SK-N-SH treated with all-trans-retinoic acid at 6 μM for 48 hours (cell line): Measurements from ENCODE around the gene SMIM24.

Experiments
- ATAC-seq: fragments of 200-7000 bp; cut with Tn5 transposase; 3 replicates; pipeline ENCODE4 v1.9.1; 2020; ENCODE audit warnings: mild to moderate bottlenecking, moderate library complexity
- ARNTL ChIP-seq: fragments of 450-650 bp; formaldehyde crosslinking; IDR thresholded peaks from 2 replicates; pipeline ENCODE4 v1.5.0; 2020; ENCODE audit warnings: low read depth, mild to moderate bottlenecking, moderate library complexity, borderline replicate concordance
- BACH2 ChIP-seq: fragments of 250-450 bp; sonication (Bioruptor Pico); IDR thresholded peaks from 2 replicates; pipeline ENCODE4 v1.9.0; 2021; ENCODE audit warnings: mild to moderate bottlenecking, borderline replicate concordance
- CREB5 ChIP-seq: fragments of 250-450 bp; sonication (Bioruptor Pico); IDR thresholded peaks from 2 replicates; pipeline ENCODE4 v1.5.1; 2020; ENCODE audit warnings: low read depth, mild to moderate bottlenecking, moderate library complexity
- GLIS3 ChIP-seq: fragments of 250-450 bp; sonication (Bioruptor Pico); IDR thresholded peaks from 2 replicates; pipeline ENCODE4 v1.5.0; 2020; ENCODE audit warnings: mild to moderate bottlenecking, moderate library complexity
- OSR1 ChIP-seq: fragments of 250-450 bp; sonication (Bioruptor Pico); IDR thresholded peaks from 2 replicates; pipeline ENCODE4 v1.8.0; 2022; ENCODE audit warnings: moderate library complexity, mild to moderate bottlenecking, inconsistent platforms
- PATZ1 ChIP-seq: fragments of 250-450 bp; sonication (Bioruptor Pico); IDR thresholded peaks from 2 replicates; pipeline ENCODE4 v1.8.0; 2020; ENCODE audit warnings: mild to moderate bottlenecking, moderate library complexity, borderline replicate concordance
- PPARA ChIP-seq: fragments of 250-450 bp; sonication (Bioruptor Pico); IDR thresholded peaks from 2 replicates; pipeline ENCODE4 v1.5.0; 2020; ENCODE audit warnings: mild to moderate bottlenecking, borderline replicate concordance
- RARB ChIP-seq: fragments of 250-450 bp; sonication (Bioruptor Pico); IDR thresholded peaks from 2 replicates; pipeline ENCODE4 v1.8.0; 2021; ENCODE audit warnings: mild to moderate bottlenecking, moderate library complexity
- SNAI2 ChIP-seq: fragments of 250-450 bp; sonication (Bioruptor Pico); IDR thresholded peaks from 2 replicates; pipeline ENCODE4 v1.5.0; 2020; ENCODE audit warnings: mild to moderate bottlenecking, moderate library complexity
- TCF4 ChIP-seq: fragments of 250-450 bp; sonication (Bioruptor Pico); IDR thresholded peaks from 2 replicates; pipeline ENCODE4 v1.8.0; 2021; ENCODE audit warnings: mild to moderate bottlenecking, moderate library complexity, borderline replicate concordance
- TOX ChIP-seq: fragments of 250-450 bp; sonication (Bioruptor Pico); IDR thresholded peaks from 2 replicates; pipeline ENCODE4 v1.8.0; 2021; ENCODE audit warnings: mild to moderate bottlenecking, moderate library complexity, borderline replicate concordance
- ZC3H10 ChIP-seq: fragments of 250-450 bp; sonication (Bioruptor Pico); IDR thresholded peaks from 2 replicates; pipeline ENCODE4 v1.5.1; 2021; ENCODE audit warnings: mild to moderate bottlenecking, moderate library complexity
- ZFP3 ChIP-seq: fragments of 250-450 bp; sonication (Bioruptor Pico); IDR thresholded peaks from 2 replicates; pipeline ENCODE4 v1.5.0; 2020; ENCODE audit warnings: mild to moderate bottlenecking, moderate library complexity
- ZFP30 ChIP-seq: fragments of 450-650 bp; formaldehyde crosslinking; IDR thresholded peaks from 2 replicates; pipeline ENCODE4 v1.5.0; 2022; ENCODE audit warnings: mild to moderate bottlenecking, moderate library complexity
- ZNF565 ChIP-seq: fragments of 450-650 bp; formaldehyde crosslinking; conservative IDR thresholded peaks from 2 replicates; pipeline ENCODE4 v1.5.0; 2020; ENCODE audit warnings: low read depth, mild to moderate bottlenecking, moderate library complexity
- ZNF70 ChIP-seq: fragments of 450-650 bp; formaldehyde crosslinking; IDR thresholded peaks from 2 replicates; pipeline ENCODE4 v1.5.0; 2020; ENCODE audit warnings: mild to moderate bottlenecking, moderate library complexity
- ZNF8 ChIP-seq: fragments of 450-650 bp; formaldehyde crosslinking; IDR thresholded peaks from 2 replicates; pipeline ENCODE4 v1.5.0; 2020; ENCODE audit warnings: mild to moderate bottlenecking, moderate library complexity
- TF ChIP-seq, protein P1 (sequence below): fragments of 250-450 bp; sonication (Bioruptor Pico); IDR thresholded peaks from 2 replicates; pipeline ENCODE4 v1.5.1; 2021; ENCODE audit warnings: mild to moderate bottlenecking, moderate library complexity
- TF ChIP-seq, protein P2 (sequence below): fragments of 250-450 bp; sonication (Bioruptor Pico); IDR thresholded peaks from 2 replicates; pipeline ENCODE4 v1.8.0; 2021; ENCODE audit warnings: low read depth, mild to moderate bottlenecking, moderate library complexity, borderline replicate concordance
- TF ChIP-seq, protein P3 (sequence below): fragments of 250-450 bp; sonication (Bioruptor Pico); IDR thresholded peaks from 2 replicates; pipeline ENCODE4 v1.5.0; 2020; ENCODE audit warnings: mild to moderate bottlenecking, moderate library complexity

Gene SMIM24

GRCh38 chr19:3492919-3493318 is 12.6 kb upstream of the SMIM24 start:
- TF ChIP-seq ZFP3, result no peak
- TF ChIP-seq TOX, result no peak
- no peak for TF ChIP-seq CREB5 (CRISPR knock-in tag)
- TF ChIP-seq ZFP30 (CRISPR knock-in tag), result no peak
- TF ChIP-seq ARNTL, result no peak
- TF ChIP-seq, protein P1, sequence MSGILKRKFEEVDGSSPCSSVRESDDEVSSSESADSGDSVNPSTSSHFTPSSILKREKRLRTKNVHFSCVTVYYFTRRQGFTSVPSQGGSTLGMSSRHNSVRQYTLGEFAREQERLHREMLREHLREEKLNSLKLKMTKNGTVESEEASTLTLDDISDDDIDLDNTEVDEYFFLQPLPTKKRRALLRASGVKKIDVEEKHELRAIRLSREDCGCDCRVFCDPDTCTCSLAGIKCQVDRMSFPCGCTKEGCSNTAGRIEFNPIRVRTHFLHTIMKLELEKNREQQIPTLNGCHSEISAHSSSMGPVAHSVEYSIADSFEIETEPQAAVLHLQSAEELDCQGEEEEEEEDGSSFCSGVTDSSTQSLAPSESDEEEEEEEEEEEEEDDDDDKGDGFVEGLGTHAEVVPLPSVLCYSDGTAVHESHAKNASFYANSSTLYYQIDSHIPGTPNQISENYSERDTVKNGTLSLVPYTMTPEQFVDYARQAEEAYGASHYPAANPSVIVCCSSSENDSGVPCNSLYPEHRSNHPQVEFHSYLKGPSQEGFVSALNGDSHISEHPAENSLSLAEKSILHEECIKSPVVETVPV (CRISPR knock-in tag), result no peak
- TF ChIP-seq BACH2, result no peak
- no peak for TF ChIP-seq SNAI2 (CRISPR knock-in tag)
- no peak for TF ChIP-seq ZNF565 (CRISPR knock-in tag)
- TF ChIP-seq PATZ1 (CRISPR knock-in tag), result no peak
- no peak for TF ChIP-seq ZNF8 (CRISPR knock-in tag)
- TF ChIP-seq ZNF70 (CRISPR knock-in tag), result no peak
- no peak for TF ChIP-seq ZC3H10
- no peak for TF ChIP-seq TCF4 (CRISPR knock-in tag)
- TF ChIP-seq PPARA (CRISPR knock-in tag), result no peak
- TF ChIP-seq, all 23 proteins: peak for 0

DNA sequence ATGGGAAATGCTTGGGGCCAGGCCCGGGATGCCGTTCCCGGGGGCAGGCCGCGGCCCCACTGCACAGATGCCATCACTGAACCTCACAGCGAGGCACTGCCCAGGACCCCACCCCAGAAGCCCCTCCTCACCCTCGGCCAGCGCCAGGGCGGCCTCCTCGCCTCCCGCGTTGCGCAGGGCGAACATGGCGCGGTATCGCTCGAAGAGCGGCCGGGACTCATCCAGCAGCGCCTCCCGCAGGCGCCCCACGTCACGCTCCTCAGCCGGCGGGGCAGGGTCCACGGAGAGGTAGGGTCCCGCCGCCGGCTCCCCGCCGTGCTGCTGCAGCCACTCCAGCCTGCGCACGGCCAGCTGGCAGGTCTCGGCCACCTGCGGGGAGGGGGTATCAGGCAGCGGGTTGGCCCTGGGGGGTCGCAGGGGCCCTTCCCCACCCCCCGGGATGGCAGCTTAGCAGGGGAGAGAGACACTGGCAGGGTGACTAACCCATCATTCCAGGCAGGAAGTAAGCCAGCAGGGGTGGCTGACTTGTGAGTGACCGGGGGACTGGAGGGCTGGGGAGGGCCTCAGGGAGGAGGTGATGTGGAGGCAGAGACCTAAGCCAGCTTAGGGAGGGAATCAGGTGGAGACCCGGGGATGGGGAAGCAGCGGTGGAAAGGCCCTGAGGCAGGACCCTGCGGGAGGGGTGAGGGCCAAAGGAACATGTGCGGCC is 12.0 kb upstream of the SMIM24 start:
- ATAC-seq, result no peak
- TF ChIP-seq GLIS3 (CRISPR knock-in tag) (no peak), PATZ1 (CRISPR knock-in tag) (no peak), CREB5 (CRISPR knock-in tag) (no peak), ZNF8 (CRISPR knock-in tag) (no peak), ZC3H10 (no peak), ZFP3 (no peak), OSR1 (CRISPR knock-in tag) (no peak), PPARA (CRISPR knock-in tag) (no peak), TOX (no peak), TCF4 (CRISPR knock-in tag) (no peak)

More at GRCh38 chr19:3492919-3493318, 12.6 kb upstream of the SMIM24 start:
- no peak for ATAC-seq

GRCh38 chr19:3491396-3492119 is 11.2 kb upstream of the SMIM24 start:
- ATAC-seq, result no peak
- TF ChIP-seq ARNTL, result no peak
- TF ChIP-seq PPARA (CRISPR knock-in tag), result no peak
- no peak for TF ChIP-seq SNAI2 (CRISPR knock-in tag)
- no peak for TF ChIP-seq RARB (CRISPR knock-in tag)
- TF ChIP-seq TCF4 (CRISPR knock-in tag), result no peak
- TF ChIP-seq, protein P2, sequence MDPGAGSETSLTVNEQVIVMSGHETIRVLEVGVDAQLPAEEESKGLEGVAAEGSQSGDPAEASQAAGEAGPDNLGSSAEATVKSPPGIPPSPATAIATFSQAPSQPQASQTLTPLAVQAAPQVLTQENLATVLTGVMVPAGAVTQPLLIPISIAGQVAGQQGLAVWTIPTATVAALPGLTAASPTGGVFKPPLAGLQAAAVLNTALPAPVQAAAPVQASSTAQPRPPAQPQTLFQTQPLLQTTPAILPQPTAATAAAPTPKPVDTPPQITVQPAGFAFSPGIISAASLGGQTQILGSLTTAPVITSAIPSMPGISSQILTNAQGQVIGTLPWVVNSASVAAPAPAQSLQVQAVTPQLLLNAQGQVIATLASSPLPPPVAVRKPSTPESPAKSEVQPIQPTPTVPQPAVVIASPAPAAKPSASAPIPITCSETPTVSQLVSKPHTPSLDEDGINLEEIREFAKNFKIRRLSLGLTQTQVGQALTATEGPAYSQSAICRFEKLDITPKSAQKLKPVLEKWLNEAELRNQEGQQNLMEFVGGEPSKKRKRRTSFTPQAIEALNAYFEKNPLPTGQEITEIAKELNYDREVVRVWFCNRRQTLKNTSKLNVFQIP (CRISPR knock-in tag), result no peak
- TF ChIP-seq BACH2, result no peak
- no peak for TF ChIP-seq ZFP3
- TF ChIP-seq, protein P3, sequence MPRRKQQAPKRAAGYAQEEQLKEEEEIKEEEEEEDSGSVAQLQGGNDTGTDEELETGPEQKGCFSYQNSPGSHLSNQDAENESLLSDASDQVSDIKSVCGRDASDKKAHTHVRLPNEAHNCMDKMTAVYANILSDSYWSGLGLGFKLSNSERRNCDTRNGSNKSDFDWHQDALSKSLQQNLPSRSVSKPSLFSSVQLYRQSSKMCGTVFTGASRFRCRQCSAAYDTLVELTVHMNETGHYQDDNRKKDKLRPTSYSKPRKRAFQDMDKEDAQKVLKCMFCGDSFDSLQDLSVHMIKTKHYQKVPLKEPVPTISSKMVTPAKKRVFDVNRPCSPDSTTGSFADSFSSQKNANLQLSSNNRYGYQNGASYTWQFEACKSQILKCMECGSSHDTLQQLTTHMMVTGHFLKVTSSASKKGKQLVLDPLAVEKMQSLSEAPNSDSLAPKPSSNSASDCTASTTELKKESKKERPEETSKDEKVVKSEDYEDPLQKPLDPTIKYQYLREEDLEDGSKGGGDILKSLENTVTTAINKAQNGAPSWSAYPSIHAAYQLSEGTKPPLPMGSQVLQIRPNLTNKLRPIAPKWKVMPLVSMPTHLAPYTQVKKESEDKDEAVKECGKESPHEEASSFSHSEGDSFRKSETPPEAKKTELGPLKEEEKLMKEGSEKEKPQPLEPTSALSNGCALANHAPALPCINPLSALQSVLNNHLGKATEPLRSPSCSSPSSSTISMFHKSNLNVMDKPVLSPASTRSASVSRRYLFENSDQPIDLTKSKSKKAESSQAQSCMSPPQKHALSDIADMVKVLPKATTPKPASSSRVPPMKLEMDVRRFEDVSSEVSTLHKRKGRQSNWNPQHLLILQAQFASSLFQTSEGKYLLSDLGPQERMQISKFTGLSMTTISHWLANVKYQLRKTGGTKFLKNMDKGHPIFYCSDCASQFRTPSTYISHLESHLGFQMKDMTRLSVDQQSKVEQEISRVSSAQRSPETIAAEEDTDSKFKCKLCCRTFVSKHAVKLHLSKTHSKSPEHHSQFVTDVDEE, result no peak
- TF ChIP-seq TOX, result no peak
- TF ChIP-seq OSR1 (CRISPR knock-in tag), result no peak
- TF ChIP-seq, protein P1 (CRISPR knock-in tag), result no peak
